ENCODE data around the gene HRH1. TPM values are rescaled to one million over a fixed set of nuclear protein-coding genes. Genes with fewer than 3 reads are reported as not detected.

HRH1 gene
- total and polyA plus RNA-seq, 2 experiments from 2014 or later: not detected

DNA sequence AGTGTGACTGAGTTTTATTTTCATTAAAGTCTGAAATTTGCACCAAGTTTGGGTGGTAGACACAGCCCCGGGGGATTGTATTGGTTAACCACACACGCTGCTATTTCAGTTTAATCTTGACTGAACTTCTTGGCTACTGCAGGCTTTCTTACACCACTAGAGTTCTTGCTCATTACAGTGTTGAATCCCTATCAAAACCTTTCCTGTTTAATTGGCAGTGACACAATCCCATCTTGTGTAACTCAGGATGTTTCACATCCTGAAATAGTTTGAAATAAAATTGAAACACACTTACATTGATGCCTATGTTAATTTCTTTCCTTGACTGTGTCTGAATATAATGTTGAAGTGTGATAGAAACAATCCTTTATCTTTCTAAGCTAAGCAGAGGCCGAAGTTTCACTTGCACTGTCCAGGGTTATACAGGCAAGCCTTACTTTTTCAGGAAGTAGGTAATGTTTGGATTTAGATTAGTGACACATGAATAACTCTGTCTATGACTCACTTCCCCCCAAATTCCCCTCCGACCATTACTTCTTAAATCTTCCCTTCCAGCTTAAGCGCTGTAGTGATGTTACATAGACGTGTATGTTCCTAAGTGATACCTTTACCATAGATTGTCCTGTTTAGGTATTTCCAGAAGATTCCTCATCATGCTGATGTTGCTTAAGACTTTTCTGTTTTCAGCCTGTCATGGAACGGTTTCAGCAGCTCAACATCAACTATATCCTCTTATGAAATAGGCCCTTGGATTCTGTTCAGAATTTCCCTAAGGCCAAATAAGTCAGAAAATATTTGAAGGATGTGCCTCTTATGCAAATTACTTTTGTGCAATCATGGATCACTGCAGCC, 134.7 kb downstream of the HRH1 start:
- TF ChIP-seq, protein P1, sequence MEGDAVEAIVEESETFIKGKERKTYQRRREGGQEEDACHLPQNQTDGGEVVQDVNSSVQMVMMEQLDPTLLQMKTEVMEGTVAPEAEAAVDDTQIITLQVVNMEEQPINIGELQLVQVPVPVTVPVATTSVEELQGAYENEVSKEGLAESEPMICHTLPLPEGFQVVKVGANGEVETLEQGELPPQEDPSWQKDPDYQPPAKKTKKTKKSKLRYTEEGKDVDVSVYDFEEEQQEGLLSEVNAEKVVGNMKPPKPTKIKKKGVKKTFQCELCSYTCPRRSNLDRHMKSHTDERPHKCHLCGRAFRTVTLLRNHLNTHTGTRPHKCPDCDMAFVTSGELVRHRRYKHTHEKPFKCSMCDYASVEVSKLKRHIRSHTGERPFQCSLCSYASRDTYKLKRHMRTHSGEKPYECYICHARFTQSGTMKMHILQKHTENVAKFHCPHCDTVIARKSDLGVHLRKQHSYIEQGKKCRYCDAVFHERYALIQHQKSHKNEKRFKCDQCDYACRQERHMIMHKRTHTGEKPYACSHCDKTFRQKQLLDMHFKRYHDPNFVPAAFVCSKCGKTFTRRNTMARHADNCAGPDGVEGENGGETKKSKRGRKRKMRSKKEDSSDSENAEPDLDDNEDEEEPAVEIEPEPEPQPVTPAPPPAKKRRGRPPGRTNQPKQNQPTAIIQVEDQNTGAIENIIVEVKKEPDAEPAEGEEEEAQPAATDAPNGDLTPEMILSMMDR (IDR thresholded peaks at IDR 0.05; ENCODE audit: low read depth, low read length): no peak
- peak in 1 of 2 donors; percentile 96 for DNase-seq (ENCODE audit: low read depth in 1 of 2, low spot score in 1 of 2)
- Histone ChIP-seq H3K4me1 (ENCODE audit: low read depth) (peaks cover 9% of the 10 kb centered on the region), H3K27ac (no peak overlapping the region), H3K9me3 (ENCODE audit: low read depth) (no peaks in the 10 kb centered on the region), H3K36me3 (no peaks in the 10 kb centered on the region), H3K27me3 (no peaks in the 10 kb centered on the region), H3K4me3 (no peak overlapping the region)

DNA sequence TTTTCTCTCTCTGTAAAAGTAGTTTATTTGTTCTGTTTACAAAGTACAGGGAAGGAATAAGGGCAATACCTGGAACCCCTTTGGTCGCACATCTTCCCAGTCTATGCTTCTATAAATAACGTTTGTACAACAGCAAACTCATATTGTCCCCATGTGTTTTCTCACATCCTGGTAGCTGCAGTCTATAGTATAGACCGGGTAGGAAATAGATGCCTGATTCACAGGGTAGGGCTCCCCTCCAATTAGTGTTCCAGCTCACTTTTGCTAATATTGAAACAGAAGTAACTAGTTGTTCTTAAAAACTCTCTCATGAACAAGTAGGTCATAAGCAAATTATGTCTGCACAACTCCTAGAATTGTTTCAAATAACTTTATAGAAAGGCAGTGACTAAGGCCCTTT, 135.6 kb downstream of the HRH1 start:
- H3K9me3 ChIP-seq (ENCODE audit: low read depth): no peaks in the 10 kb centered on the region
- H3K4me3 ChIP-seq: no peak overlapping the region
- H3K27me3 ChIP-seq: no peaks in the 10 kb centered on the region
- TF ChIP-seq, protein P1 (IDR thresholded peaks at IDR 0.05; ENCODE audit: low read depth, low read length): no peak
- no peak for DNase-seq (ENCODE audit: low read depth in 1 of 2, low spot score in 1 of 2)
- H3K4me1 ChIP-seq (ENCODE audit: low read depth): peaks cover 9% of the 10 kb centered on the region
- no peaks in the 10 kb centered on the region for H3K36me3 ChIP-seq
- no peak overlapping the region for H3K27ac ChIP-seq

DNA sequence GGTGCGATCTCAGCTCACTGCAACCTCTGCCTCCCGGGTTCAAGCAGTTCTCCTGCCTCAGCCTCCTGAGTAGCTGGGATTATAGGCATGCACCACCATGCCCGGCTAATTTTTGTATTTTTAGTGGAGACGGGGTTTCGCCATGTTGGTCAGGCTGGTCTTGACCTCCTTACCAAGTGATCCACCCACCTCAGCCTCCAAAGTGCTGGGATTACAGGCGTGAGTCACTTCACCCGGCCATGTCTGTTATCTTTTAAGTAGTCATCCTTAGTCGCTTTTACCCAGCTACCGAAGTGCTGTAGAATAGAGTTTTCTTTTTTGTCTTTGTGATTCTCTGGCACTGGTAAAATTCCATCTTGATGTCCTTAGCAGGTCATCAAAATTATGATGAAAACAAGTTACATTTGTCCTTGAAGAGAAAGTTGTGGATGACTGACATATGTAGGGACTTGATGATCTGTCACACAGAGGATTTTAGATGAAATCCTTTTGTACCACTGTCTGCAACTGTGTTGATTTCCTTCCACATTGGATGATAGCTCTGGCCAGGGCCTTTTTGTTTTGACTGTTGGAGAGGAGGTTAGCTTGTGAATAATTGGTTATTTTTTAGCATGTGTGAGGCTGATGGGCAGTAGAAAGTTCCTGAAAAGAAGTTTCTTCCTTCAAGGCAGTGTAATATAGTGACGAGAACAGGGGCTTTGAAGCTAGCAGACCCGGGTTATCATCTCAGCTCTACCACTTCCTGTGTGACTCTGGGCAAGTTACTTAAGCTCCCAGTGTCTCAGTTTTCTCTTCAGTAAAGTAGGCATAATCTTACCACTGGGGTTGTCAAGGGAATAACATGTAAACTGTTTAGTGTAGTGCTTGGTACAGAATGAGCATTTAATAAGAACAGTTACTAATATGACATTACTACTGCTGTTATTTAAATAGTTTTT, 136.7 kb downstream of the HRH1 start:
- peak in 1 of 2 donors; percentile 64 for DNase-seq (ENCODE audit: low read depth in 1 of 2, low spot score in 1 of 2)
- Histone ChIP-seq H3K4me3 (no peak overlapping the region), H3K27ac (peak overlapping the region; percentile 40), H3K9me3 (ENCODE audit: low read depth) (no peaks in the 10 kb centered on the region), H3K4me1 (ENCODE audit: low read depth) (peaks cover 9% of the 10 kb centered on the region), H3K36me3 (no peaks in the 10 kb centered on the region), H3K27me3 (no peaks in the 10 kb centered on the region)
- TF ChIP-seq, protein P1 (IDR thresholded peaks at IDR 0.05; ENCODE audit: low read depth, low read length): no peak

DNA sequence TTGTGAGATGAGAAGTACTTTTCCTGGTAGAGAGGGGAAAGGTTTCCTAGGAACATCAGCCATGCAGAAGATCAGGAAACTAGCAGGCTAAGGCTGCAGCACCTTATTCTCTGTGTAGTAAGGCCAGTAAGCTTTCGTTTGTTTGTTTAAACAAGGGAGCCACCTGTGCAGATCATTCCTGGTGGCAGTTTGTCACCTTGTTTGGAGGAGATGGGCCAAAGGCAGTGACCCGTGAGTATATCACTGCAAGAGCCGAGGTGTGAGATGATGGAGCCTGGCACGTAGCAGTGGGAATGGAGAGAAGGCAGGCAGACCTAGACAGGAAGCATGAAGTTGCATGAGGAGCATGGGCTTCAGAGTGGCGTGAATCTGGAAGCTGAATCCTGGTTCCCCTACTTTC, 137.5 kb downstream of the HRH1 start:
- DNase-seq (ENCODE audit: low read depth in 1 of 2, low spot score in 1 of 2): no peak
- H3K4me3 ChIP-seq: no peak overlapping the region
- H3K36me3 ChIP-seq: no peaks in the 10 kb centered on the region
- H3K27me3 ChIP-seq: no peaks in the 10 kb centered on the region
- peaks cover 9% of the 10 kb centered on the region for H3K4me1 ChIP-seq (ENCODE audit: low read depth)
- no peaks in the 10 kb centered on the region for H3K9me3 ChIP-seq (ENCODE audit: low read depth)
- peak overlapping the region; percentile 40 for H3K27ac ChIP-seq
- TF ChIP-seq, protein P1 (IDR thresholded peaks at IDR 0.05; ENCODE audit: low read depth, low read length): no peak

DNA sequence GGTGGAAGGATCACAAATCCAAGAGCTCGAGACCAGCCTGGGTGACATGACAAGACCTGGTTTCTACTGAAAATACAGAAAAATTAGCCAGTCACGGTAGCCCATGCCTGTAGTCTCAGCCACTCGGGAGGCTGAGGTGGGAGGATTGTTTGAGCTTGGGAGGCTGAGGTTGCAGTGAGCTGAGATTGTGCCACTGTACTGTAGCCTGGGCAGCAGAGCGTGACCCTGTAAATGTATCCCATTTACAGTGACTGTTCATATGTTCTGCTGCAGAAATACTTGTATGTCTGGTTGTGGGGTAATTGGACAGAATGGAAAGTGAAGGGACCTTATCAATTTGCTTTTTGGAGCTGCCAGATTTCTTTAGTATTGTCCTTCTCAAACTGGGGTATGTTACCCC, 142.8 kb downstream of the HRH1 start:
- Histone ChIP-seq H3K27me3 (no peaks in the 10 kb centered on the region), H3K27ac (no peak overlapping the region), H3K4me1 (ENCODE audit: low read depth) (no peaks in the 10 kb centered on the region), H3K4me3 (no peak overlapping the region), H3K9me3 (ENCODE audit: low read depth) (no peaks in the 10 kb centered on the region), H3K36me3 (peaks cover 5% of the 10 kb centered on the region)
- no peak for DNase-seq (ENCODE audit: low read depth in 1 of 2, low spot score in 1 of 2)
- TF ChIP-seq, protein P1 (IDR thresholded peaks at IDR 0.05; ENCODE audit: low read depth, low read length): no peak

Data from cardiac muscle cell (in vitro differentiated cells and primary cell).